K562 (cell line): ENCODE measurements around the gene DTNBP1. TPM values are rescaled to one million over a fixed set of nuclear protein-coding genes. Genes with fewer than 3 reads are reported as not detected.
A peak's percentile ranks its signal among the peaks of the same experiment; 100 is the strongest.

Experiments used
- ATF7 ChIP-seq: fragments of 450-650 bp; IDR thresholded peaks from 2 replicates; pipeline ENCODE4 v1.7.1; 2014; ENCODE audit warnings: mild to moderate bottlenecking, moderate library complexity
- CBX3 ChIP-seq, 2 experiments: IDR thresholded peaks; 1 replicate in 1 of 2; 2 replicates in 1 of 2; pipeline ENCODE4 v1.6.1; 2012; ENCODE audit warnings: inconsistent platforms in 2 of 2, low read length in 2 of 2, borderline replicate concordance in 1 of 2, control low read depth in 1 of 2
- CXXC5 ChIP-seq: fragments of 250-450 bp; sonication (Bioruptor Pico); IDR thresholded peaks from 2 replicates; pipeline ENCODE4 v1.8.0; 2022; ENCODE audit warnings: inconsistent platforms, mild to moderate bottlenecking, moderate library complexity
- EHMT2 ChIP-seq: fragments of 450-650 bp; IDR thresholded peaks from 2 replicates; pipeline ENCODE4 v1.6.1; 2018; ENCODE audit warnings: antibody characterized with exemption
- EZH2 ChIP-seq: IDR thresholded peaks from 2 replicates; pipeline ENCODE4 v1.6.1; 2012; ENCODE audit warnings: low read depth, mild to moderate bottlenecking, inconsistent platforms, low read length, borderline replicate concordance
- HSF4 ChIP-seq: fragments of 250-450 bp; sonication (Bioruptor Pico); IDR thresholded peaks from 2 replicates; pipeline ENCODE4 v2.1.2; 2022; ENCODE audit warnings: mild to moderate bottlenecking, moderate library complexity, borderline replicate concordance
- MCM3 ChIP-seq: fragments of 450-650 bp; IDR thresholded peaks from 2 replicates; pipeline ENCODE4 v1.6.1; 2016
- MED1 ChIP-seq: sonication (generic); formaldehyde crosslinking; IDR thresholded peaks from 2 replicates; pipeline ENCODE4 v1.8.1; 2023; ENCODE audit warnings: missing genetic modification reagents, borderline replicate concordance
- PTTG1 ChIP-seq: fragments of 450-650 bp; IDR thresholded peaks from 2 replicates; pipeline ENCODE4 v1.6.1; 2016; ENCODE audit warnings: low read depth, mild to moderate bottlenecking, missing genetic modification characterization, missing compliant biosample characterization
- RFX7 ChIP-seq: fragments of 250-450 bp; sonication (Bioruptor Pico); IDR thresholded peaks from 2 replicates; pipeline ENCODE4 v1.5.1; 2021; ENCODE audit warnings: mild to moderate bottlenecking
- SP1 ChIP-seq: sonication (generic); formaldehyde crosslinking; IDR thresholded peaks from 2 replicates; pipeline ENCODE4 v1.8.1; 2022; ENCODE audit warnings: mild to moderate bottlenecking, missing genetic modification reagents
- ZNF41 ChIP-seq: fragments of 250-450 bp; sonication (Bioruptor Pico); conservative IDR thresholded peaks from 2 replicates; pipeline ENCODE4 v1.4.0; 2020; ENCODE audit warnings: mild to moderate bottlenecking
- ZNF551 ChIP-seq: fragments of 250-450 bp; sonication (Bioruptor Pico); IDR thresholded peaks from 2 replicates; pipeline ENCODE4 v1.5.0; 2021; ENCODE audit warnings: mild to moderate bottlenecking, moderate library complexity
- ZNF583 ChIP-seq: fragments of 250-450 bp; sonication (Bioruptor Pico); IDR thresholded peaks from 2 replicates; pipeline ENCODE4 v1.4.0; 2020
- ZNF584 ChIP-seq: fragments of 200-800 bp; sonication (Bioruptor generic); IDR thresholded peaks from 2 replicates; pipeline ENCODE4 v1.6.1; 2016; ENCODE audit warnings: low read depth, mild to moderate bottlenecking, missing genetic modification characterization, missing compliant biosample characterization
- ZSCAN32 ChIP-seq: fragments of 450-650 bp; formaldehyde crosslinking; IDR thresholded peaks from 2 replicates; pipeline ENCODE4 v1.4.0; 2020; ENCODE audit warnings: mild to moderate bottlenecking, moderate library complexity
- polyA plus RNA-seq, 8 experiments: library from polyadenylated mRNA; depleted of rRNA in 4 of 8; stranded (reverse) in 5 of 8; unstranded in 3 of 8; fragments of >200 nt; fragmentation: Nextera tagmentation in 2 of 8; fragmentation: Illumina TruSeq in 1 of 8; extraction: Ambion mirVana in 2 of 8; extraction: Trizol in 1 of 8; gene quantifications; 2 replicates each; pipeline versions ENCODE4 v1.2.1 to v1.2.3, GENCODE V29; 2011 to 2014; ENCODE audit warnings: inconsistent platforms in 1 of 8, missing spikeins in 1 of 8
- total RNA-seq, 7 experiments: library from RNA; depleted of rRNA in 6 of 7; stranded (reverse); fragments of >200 nt in 6 of 7; fragmentation: Illumina TruSeq in 2 of 7; extraction: Trizol in 2 of 7; gene quantifications; 2 replicates each; pipeline versions ENCODE4 v1.2.1 to v1.2.3, GENCODE V29; 2011 to 2021; ENCODE audit warnings: low replicate concordance in 1 of 7
- TF ChIP-seq, protein P1 (sequence below): sonication (generic); formaldehyde crosslinking; IDR thresholded peaks from 2 replicates; pipeline ENCODE4 v1.8.1; 2023; ENCODE audit warnings: mild to moderate bottlenecking, missing genetic modification reagents
- TF ChIP-seq, protein P2 (sequence below): fragments of 450-650 bp; IDR thresholded peaks from 2 replicates; pipeline ENCODE4 v1.6.1; 2016
- TF ChIP-seq, protein P3 (sequence below): fragments of 250-450 bp; sonication (Bioruptor Pico); IDR thresholded peaks from 2 replicates; pipeline ENCODE4 v1.6.1; 2021; ENCODE audit warnings: mild to moderate bottlenecking
- TF ChIP-seq, protein P4 (sequence below), 2 experiments: fragments of 150-350 bp in 1 of 2; IDR thresholded peaks; 2 replicates each; pipeline ENCODE4 v1.6.1; 2012 to 2016; ENCODE audit warnings: low read depth in 2 of 2, low read length in 2 of 2, mild to moderate bottlenecking in 1 of 2, moderate library complexity in 1 of 2
- TF ChIP-seq, protein P5 (sequence below): fragments of 250-450 bp; sonication (Bioruptor Pico); IDR thresholded peaks from 2 replicates; pipeline ENCODE4 v1.8.0; 2021; ENCODE audit warnings: borderline replicate concordance, mild to moderate bottlenecking, moderate library complexity; ENCODE audit not compliant: poor library complexity, severe bottlenecking

Gene DTNBP1
- total and polyA plus RNA-seq, 9 of the 15 experiments (the other 6 are each of a cell fraction or from before 2014, with no cell fraction given), result 16.7 to 54.5 (median 21.4) TPM

DNA sequence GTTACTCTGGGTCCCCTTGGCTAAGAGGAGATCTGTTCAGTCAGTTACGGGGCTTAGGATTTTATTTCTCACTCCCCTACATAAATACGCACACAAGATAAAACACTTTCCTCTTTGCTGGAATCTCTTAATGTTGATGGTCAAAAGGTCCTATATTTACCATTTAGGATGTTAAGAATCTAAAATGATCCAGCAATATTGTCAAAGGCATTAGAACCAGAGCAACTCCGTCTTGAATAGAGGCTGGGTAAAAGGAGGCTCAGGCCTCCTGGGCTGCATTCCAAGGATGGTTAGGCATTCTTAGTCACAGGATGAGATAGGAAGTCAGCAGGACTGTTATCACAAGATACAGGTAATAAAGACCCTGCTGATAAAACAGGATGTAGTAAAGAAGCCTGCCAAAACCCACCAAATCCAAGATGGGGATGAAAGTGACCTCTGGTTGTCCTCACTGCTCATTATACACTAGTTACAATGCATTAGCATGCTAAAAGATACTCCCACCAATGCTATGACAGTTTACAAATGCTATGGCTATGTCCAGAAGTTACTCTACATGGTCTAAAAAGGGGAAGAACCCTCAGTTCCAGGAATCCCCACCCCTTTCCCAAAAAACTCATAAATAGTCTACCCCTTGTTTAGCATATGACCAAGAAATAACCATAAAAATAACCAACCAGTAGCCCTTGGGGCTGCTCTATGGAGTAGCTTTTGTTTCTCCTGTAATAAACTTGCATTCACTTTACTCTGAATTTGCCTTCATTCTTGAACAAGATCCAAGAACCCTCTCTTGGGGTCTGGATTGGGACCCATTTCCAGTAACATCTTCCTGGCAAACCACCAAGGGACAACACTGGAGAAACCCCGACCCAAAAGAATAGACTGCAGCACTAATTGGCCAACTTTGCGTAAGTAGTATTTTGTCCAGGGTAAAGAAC, 107.5 kb downstream of the DTNBP1 start (continued):
- TF ChIP-seq ZNF584, result peak; percentile 77; the same call in 1 of the 2 replicates
- TF ChIP-seq SP1, result 0 out of 2 replicates have a peak, but pooled peaks have one; percentile 41
- no peak; a peak in 1 of 3 replicates for TF ChIP-seq CBX3 (IDR thresholded peaks at IDR 0.05; ENCODE audit: borderline replicate concordance in 1 of 2, low read length in 2 of 2)
- peak; percentile 82; the same call in 1 of the 2 replicates for TF ChIP-seq RFX7 (CRISPR knock-in tag)
- TF ChIP-seq ZSCAN32 (CRISPR knock-in tag), result no peak; the same call in 1 of the 2 replicates
- TF ChIP-seq, protein P1, sequence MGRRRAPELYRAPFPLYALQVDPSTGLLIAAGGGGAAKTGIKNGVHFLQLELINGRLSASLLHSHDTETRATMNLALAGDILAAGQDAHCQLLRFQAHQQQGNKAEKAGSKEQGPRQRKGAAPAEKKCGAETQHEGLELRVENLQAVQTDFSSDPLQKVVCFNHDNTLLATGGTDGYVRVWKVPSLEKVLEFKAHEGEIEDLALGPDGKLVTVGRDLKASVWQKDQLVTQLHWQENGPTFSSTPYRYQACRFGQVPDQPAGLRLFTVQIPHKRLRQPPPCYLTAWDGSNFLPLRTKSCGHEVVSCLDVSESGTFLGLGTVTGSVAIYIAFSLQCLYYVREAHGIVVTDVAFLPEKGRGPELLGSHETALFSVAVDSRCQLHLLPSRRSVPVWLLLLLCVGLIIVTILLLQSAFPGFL (CRISPR knock-in tag), result no peak
- 0 out of 2 replicates have a peak, but pooled peaks have one; percentile 2 for TF ChIP-seq EHMT2
- TF ChIP-seq CXXC5 (CRISPR knock-in tag), result peak; percentile 81
- TF ChIP-seq MCM3, result no peak
- TF ChIP-seq ATF7, result peak; percentile 78
- TF ChIP-seq, protein P2, sequence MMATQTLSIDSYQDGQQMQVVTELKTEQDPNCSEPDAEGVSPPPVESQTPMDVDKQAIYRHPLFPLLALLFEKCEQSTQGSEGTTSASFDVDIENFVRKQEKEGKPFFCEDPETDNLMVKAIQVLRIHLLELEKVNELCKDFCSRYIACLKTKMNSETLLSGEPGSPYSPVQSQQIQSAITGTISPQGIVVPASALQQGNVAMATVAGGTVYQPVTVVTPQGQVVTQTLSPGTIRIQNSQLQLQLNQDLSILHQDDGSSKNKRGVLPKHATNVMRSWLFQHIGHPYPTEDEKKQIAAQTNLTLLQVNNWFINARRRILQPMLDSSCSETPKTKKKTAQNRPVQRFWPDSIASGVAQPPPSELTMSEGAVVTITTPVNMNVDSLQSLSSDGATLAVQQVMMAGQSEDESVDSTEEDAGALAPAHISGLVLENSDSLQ, result peak; percentile 67
- TF ChIP-seq PTTG1 (tag), result peak; percentile 80
- no peak for TF ChIP-seq EZH2
- TF ChIP-seq ZNF583 (CRISPR knock-in tag), result peak; percentile 84
- TF ChIP-seq, protein P3, sequence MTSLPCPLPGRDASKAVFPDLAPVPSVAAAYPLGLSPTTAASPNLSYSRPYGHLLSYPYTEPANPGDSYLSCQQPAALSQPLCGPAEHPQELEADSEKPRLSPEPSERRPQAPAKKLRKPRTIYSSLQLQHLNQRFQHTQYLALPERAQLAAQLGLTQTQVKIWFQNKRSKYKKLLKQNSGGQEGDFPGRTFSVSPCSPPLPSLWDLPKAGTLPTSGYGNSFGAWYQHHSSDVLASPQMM (CRISPR knock-in tag), result no peak
- TF ChIP-seq MED1 (CRISPR knock-in tag), result no peak
- TF ChIP-seq, protein P4, sequence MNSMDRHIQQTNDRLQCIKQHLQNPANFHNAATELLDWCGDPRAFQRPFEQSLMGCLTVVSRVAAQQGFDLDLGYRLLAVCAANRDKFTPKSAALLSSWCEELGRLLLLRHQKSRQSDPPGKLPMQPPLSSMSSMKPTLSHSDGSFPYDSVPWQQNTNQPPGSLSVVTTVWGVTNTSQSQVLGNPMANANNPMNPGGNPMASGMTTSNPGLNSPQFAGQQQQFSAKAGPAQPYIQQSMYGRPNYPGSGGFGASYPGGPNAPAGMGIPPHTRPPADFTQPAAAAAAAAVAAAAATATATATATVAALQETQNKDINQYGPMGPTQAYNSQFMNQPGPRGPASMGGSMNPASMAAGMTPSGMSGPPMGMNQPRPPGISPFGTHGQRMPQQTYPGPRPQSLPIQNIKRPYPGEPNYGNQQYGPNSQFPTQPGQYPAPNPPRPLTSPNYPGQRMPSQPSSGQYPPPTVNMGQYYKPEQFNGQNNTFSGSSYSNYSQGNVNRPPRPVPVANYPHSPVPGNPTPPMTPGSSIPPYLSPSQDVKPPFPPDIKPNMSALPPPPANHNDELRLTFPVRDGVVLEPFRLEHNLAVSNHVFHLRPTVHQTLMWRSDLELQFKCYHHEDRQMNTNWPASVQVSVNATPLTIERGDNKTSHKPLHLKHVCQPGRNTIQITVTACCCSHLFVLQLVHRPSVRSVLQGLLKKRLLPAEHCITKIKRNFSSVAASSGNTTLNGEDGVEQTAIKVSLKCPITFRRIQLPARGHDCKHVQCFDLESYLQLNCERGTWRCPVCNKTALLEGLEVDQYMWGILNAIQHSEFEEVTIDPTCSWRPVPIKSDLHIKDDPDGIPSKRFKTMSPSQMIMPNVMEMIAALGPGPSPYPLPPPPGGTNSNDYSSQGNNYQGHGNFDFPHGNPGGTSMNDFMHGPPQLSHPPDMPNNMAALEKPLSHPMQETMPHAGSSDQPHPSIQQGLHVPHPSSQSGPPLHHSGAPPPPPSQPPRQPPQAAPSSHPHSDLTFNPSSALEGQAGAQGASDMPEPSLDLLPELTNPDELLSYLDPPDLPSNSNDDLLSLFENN (IDR thresholded peaks at IDR 0.05; ENCODE audit: low read depth in 2 of 2, low read length in 2 of 2), result 0 out of 4 replicates have a peak, but pooled peaks of 1 of the 2 experiments have one; percentile 15
- 0 out of 2 replicates have a peak, but pooled peaks have one; percentile 54 for TF ChIP-seq ZNF551 (CRISPR knock-in tag)
- TF ChIP-seq ZNF41 (CRISPR knock-in tag), result peak; percentile 61; the same call in 1 of the 2 replicates
- TF ChIP-seq HSF4, result peak; percentile 89; the same call in 1 of the 2 replicates
- TF ChIP-seq, protein P5, sequence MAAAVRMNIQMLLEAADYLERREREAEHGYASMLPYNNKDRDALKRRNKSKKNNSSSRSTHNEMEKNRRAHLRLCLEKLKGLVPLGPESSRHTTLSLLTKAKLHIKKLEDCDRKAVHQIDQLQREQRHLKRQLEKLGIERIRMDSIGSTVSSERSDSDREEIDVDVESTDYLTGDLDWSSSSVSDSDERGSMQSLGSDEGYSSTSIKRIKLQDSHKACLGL (CRISPR knock-in tag), result no peak
